Natural killer cell (primary cell): ENCODE results near the gene RNF114. TPM values are rescaled to one million over a fixed set of nuclear protein-coding genes. Genes with fewer than 3 reads are reported as not detected.
"Not testable (repeated sequence)": the region's sequence is repeated elsewhere in the genome, so short reads cannot be mapped to it uniquely, and the experiment has no call there.

Source experiments
- ATAC-seq, 3 donors: fragments of 150-1000 bp in 2 of 3; fragments of 200-7000 bp in 1 of 3; cut with Tn5 transposase; 1 replicate in 1 of 3; 2 replicates in 2 of 3; pipeline ENCODE4 v1.10.0; 2021; ENCODE audit warnings: mild to moderate bottlenecking in 2 of 3, moderate library complexity in 2 of 3
- DNase-seq, 2 donors: peaks; one replicate each; pipeline versions ENCODE4 v3.0.0 to v3.0.0-alpha.2; 2013 to 2021; ENCODE audit warnings: mixed read lengths in 1 of 2
- H3K27ac ChIP-seq: one replicate; pipeline ENCODE4 v1.5.1; 2013; ENCODE audit warnings: mild to moderate bottlenecking, low read length
- H3K27me3 ChIP-seq: one replicate; pipeline ENCODE4 v1.6.1; 2013; ENCODE audit warnings: low read length; ENCODE audit not compliant: control insufficient read depth, insufficient read depth
- H3K36me3 ChIP-seq: one replicate; pipeline ENCODE4 v1.6.1; 2013; ENCODE audit warnings: low read length; ENCODE audit not compliant: control insufficient read depth, insufficient read depth
- H3K4me1 ChIP-seq: one replicate; pipeline ENCODE4 v1.6.1; 2013; ENCODE audit warnings: low read length; ENCODE audit not compliant: control insufficient read depth, insufficient read depth
- H3K4me3 ChIP-seq: one replicate; pipeline ENCODE4 v1.5.1; 2013; ENCODE audit warnings: low read length
- H3K9me3 ChIP-seq: one replicate; pipeline ENCODE4 v1.6.1; 2013; ENCODE audit warnings: low read length; ENCODE audit not compliant: control insufficient read depth, insufficient read depth
- H3K27ac Mint-ChIP-seq, 2 donors: one replicate each; pipeline ENCODE4 v1.8.0; 2022; ENCODE audit warnings: mild to moderate bottlenecking in 2 of 2, mixed read lengths in 2 of 2, moderate library complexity in 1 of 2
- H3K27me3 Mint-ChIP-seq, 2 donors: one replicate each; pipeline ENCODE4 v1.8.0; 2022; ENCODE audit warnings: low read depth in 2 of 2, mixed read lengths in 2 of 2
- H3K36me3 Mint-ChIP-seq: one replicate; pipeline ENCODE4 v1.8.0; 2022; ENCODE audit warnings: mixed read lengths
- H3K4me1 Mint-ChIP-seq, 2 donors: one replicate each; pipeline ENCODE4 v1.8.0; 2022; ENCODE audit warnings: mixed read lengths in 2 of 2
- H3K4me3 Mint-ChIP-seq: one replicate; pipeline ENCODE4 v1.8.0; 2022; ENCODE audit warnings: mild to moderate bottlenecking, moderate library complexity, mixed read lengths
- H3K9me3 Mint-ChIP-seq, 2 donors: one replicate each; pipeline ENCODE4 v1.8.0; 2022; ENCODE audit warnings: mixed read lengths in 2 of 2
- WGBS: methylation state at CpG from one replicate; pipeline ENCODE4 v1.1.7; 2013; ENCODE audit warnings: missing lambda C conversion rate; ENCODE audit not compliant: insufficient coverage; 5-methylcytosine and 5-hydroxymethylcytosine counted together
- intact Hi-C: fragments of 100-400 bp; cut with micrococcal nuclease; formaldehyde crosslinking; loops from one replicate; pipeline ENCODE4 v1.14.2; 2022
- total RNA-seq, 4 donors: library from RNA; stranded (reverse); fragments of 120-200 nt in 1 of 4; gene quantifications; one replicate each; pipeline versions ENCODE4 v1.2.3 to v1.2.4, GENCODE V29; 2013 to 2022
- TF ChIP-seq, protein P1 (sequence below): fragments of 200-600 bp; IDR thresholded peaks from one replicate; pipeline ENCODE4 v1.8.0; 2022; ENCODE audit warnings: antibody characterized with exemption

RNF114 gene
- total RNA-seq, 3 donors from 2014 or later (not counting 1 experiment from before 2014, with no cell fraction given): 92.3 to 108 (median 100) TPM

GRCh38 chr20:49990271-49990720, 54.1 kb downstream of the RNF114 start:
- peaks cover 0 to 3% of the 10 kb centered on the region in 2 donors for H3K27me3 Mint-ChIP-seq
- Histone ChIP-seq H3K27ac (no peak overlapping the region), H3K4me1 (peaks cover 8% of the 10 kb centered on the region), H3K9me3 (no peaks in the 10 kb centered on the region), H3K27me3 (no peaks in the 10 kb centered on the region), H3K36me3 (no peaks in the 10 kb centered on the region), H3K4me3 (no peak overlapping the region)
- no peaks in the 10 kb centered on the region for H3K36me3 Mint-ChIP-seq
- ATAC-seq (no peak), DNase-seq (no peak)
- no peak overlapping the region for H3K4me3 Mint-ChIP-seq
- H3K27ac Mint-ChIP-seq: no peak overlapping the region
- WGBS: 87% methylated on average over 9 of the region's 9 CpGs
- H3K9me3 Mint-ChIP-seq: no peaks in the 10 kb centered on the region
- intact Hi-C loops: no loop called here
- H3K4me1 Mint-ChIP-seq: no peaks in the 10 kb centered on the region
- TF ChIP-seq, protein P1, sequence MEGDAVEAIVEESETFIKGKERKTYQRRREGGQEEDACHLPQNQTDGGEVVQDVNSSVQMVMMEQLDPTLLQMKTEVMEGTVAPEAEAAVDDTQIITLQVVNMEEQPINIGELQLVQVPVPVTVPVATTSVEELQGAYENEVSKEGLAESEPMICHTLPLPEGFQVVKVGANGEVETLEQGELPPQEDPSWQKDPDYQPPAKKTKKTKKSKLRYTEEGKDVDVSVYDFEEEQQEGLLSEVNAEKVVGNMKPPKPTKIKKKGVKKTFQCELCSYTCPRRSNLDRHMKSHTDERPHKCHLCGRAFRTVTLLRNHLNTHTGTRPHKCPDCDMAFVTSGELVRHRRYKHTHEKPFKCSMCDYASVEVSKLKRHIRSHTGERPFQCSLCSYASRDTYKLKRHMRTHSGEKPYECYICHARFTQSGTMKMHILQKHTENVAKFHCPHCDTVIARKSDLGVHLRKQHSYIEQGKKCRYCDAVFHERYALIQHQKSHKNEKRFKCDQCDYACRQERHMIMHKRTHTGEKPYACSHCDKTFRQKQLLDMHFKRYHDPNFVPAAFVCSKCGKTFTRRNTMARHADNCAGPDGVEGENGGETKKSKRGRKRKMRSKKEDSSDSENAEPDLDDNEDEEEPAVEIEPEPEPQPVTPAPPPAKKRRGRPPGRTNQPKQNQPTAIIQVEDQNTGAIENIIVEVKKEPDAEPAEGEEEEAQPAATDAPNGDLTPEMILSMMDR: no peak

GRCh38 chr20:49993301-49993751, 57.1 kb downstream of the RNF114 start:
- Histone ChIP-seq H3K27ac (no peak overlapping the region), H3K9me3 (no peaks in the 10 kb centered on the region), H3K4me3 (no peak overlapping the region), H3K36me3 (no peaks in the 10 kb centered on the region), H3K4me1 (peaks cover 8% of the 10 kb centered on the region), H3K27me3 (no peaks in the 10 kb centered on the region)
- H3K36me3 Mint-ChIP-seq: no peaks in the 10 kb centered on the region
- no peaks in the 10 kb centered on the region for H3K9me3 Mint-ChIP-seq
- H3K4me3 Mint-ChIP-seq: no peak overlapping the region
- ATAC-seq: no peak
- intact Hi-C loops: no loop called here
- WGBS: 28% methylated on average over 6 of the region's 6 CpGs
- H3K4me1 Mint-ChIP-seq: no peaks in the 10 kb centered on the region
- no peaks in the 10 kb centered on the region for H3K27me3 Mint-ChIP-seq
- no peak overlapping the region for H3K27ac Mint-ChIP-seq
- no peak for DNase-seq
- TF ChIP-seq, protein P1: no peak

- no peak overlapping the region for H3K4me3 ChIP-seq
- no peaks in the 10 kb centered on the region for H3K9me3 Mint-ChIP-seq
- no peaks in the 10 kb centered on the region for H3K27me3 ChIP-seq
- peaks cover 4% of the 10 kb centered on the region for H3K4me1 ChIP-seq
- DNase-seq (no peak), ATAC-seq (no peak)
- 88% methylated on average over 3 of the region's 3 CpGs for WGBS
- H3K36me3 ChIP-seq: no peaks in the 10 kb centered on the region
- no peak overlapping the region for H3K27ac ChIP-seq
- H3K27me3 Mint-ChIP-seq: no peaks in the 10 kb centered on the region
- H3K9me3 ChIP-seq: no peaks in the 10 kb centered on the region
- no peak overlapping the region for H3K27ac Mint-ChIP-seq
- H3K36me3 Mint-ChIP-seq: no peaks in the 10 kb centered on the region
- no peak overlapping the region for H3K4me3 Mint-ChIP-seq
- H3K4me1 Mint-ChIP-seq: no peaks in the 10 kb centered on the region
- intact Hi-C loops: no loop called here
- TF ChIP-seq, protein P1: no peak
Measured at GRCh38 chr20:49995586-49995985, 59.4 kb downstream of the RNF114 start.

- H3K27ac Mint-ChIP-seq, H3K4me3 Mint-ChIP-seq, H3K9me3 ChIP-seq, H3K4me1 Mint-ChIP-seq, H3K36me3 Mint-ChIP-seq, H3K4me3 ChIP-seq, intact Hi-C loops, H3K9me3 Mint-ChIP-seq, H3K27me3 Mint-ChIP-seq, H3K27me3 ChIP-seq, DNase-seq, H3K27ac ChIP-seq, ATAC-seq, H3K36me3 ChIP-seq: not testable (repeated sequence)
- H3K4me1 ChIP-seq: peaks cover 12% of the 10 kb centered on the region
- 92% methylated on average over 14 of the region's 15 CpGs for WGBS
Measured at GRCh38 chr20:49998478-49999188, 62.4 kb downstream of the RNF114 start.
